Naive B cell (primary cell): Measurements from ENCODE around the gene STK38. TPM values are rescaled to one million over a fixed set of nuclear protein-coding genes. Genes with fewer than 3 reads are reported as not detected.
"Not testable (repeated sequence)": the region's sequence is repeated elsewhere in the genome, so short reads cannot be mapped to it uniquely, and the experiment has no call there.

Experiments used
- ATAC-seq, 2 donors: fragments of 150-1000 bp; cut with Tn5 transposase; 2 replicates each; pipeline ENCODE4 v1.10.0; 2021; ENCODE audit warnings: low read depth in 2 of 2, mild to moderate bottlenecking in 2 of 2, moderate library complexity in 2 of 2
- DNase-seq: peaks from one replicate; pipeline ENCODE4 v3.0.0; 2022
- H3K27ac Mint-ChIP-seq, 6 donors: one replicate each; pipeline ENCODE4 v1.8.0; 2020 to 2022; ENCODE audit warnings: mild to moderate bottlenecking in 6 of 6, mixed read lengths in 6 of 6, moderate library complexity in 5 of 6, inconsistent platforms in 2 of 6
- H3K27me3 Mint-ChIP-seq, 3 donors: one replicate each; pipeline ENCODE4 v1.8.0; 2021 to 2022; ENCODE audit warnings: mixed read lengths in 3 of 3, mild to moderate bottlenecking in 1 of 3
- H3K36me3 Mint-ChIP-seq, 2 donors: one replicate each; pipeline ENCODE4 v1.8.0; 2020 to 2022; ENCODE audit warnings: mixed read lengths in 2 of 2, inconsistent platforms in 1 of 2, mild to moderate bottlenecking in 1 of 2
- H3K4me1 Mint-ChIP-seq, 3 donors: one replicate each; pipeline ENCODE4 v1.8.0; 2020 to 2022; ENCODE audit warnings: mixed read lengths in 3 of 3, inconsistent platforms in 1 of 3, mild to moderate bottlenecking in 1 of 3, moderate library complexity in 1 of 3
- H3K4me3 Mint-ChIP-seq, 8 donors: one replicate each; pipeline ENCODE4 v1.8.0; 2020 to 2022; ENCODE audit warnings: mild to moderate bottlenecking in 8 of 8, mixed read lengths in 8 of 8, moderate library complexity in 8 of 8, inconsistent platforms in 2 of 8
- H3K9me3 Mint-ChIP-seq, 7 donors: one replicate each; pipeline ENCODE4 v1.8.0; 2020 to 2022; ENCODE audit warnings: mixed read lengths in 7 of 7, mild to moderate bottlenecking in 5 of 7, inconsistent platforms in 2 of 7, moderate library complexity in 1 of 7
- polyA plus RNA-seq, 6 donors: library from polyadenylated mRNA; unstranded; fragments of 300-500 nt; fragmentation: Illumina TruSeq; gene quantifications; one replicate each; pipeline ENCODE4 v1.2.3, GENCODE V29; 2021; ENCODE audit warnings: low read depth in 6 of 6

The STK38 gene
- polyA plus RNA-seq, result 10 to 100 TPM; 16.8 to 57.7 (median 36.3) TPM

DNA sequence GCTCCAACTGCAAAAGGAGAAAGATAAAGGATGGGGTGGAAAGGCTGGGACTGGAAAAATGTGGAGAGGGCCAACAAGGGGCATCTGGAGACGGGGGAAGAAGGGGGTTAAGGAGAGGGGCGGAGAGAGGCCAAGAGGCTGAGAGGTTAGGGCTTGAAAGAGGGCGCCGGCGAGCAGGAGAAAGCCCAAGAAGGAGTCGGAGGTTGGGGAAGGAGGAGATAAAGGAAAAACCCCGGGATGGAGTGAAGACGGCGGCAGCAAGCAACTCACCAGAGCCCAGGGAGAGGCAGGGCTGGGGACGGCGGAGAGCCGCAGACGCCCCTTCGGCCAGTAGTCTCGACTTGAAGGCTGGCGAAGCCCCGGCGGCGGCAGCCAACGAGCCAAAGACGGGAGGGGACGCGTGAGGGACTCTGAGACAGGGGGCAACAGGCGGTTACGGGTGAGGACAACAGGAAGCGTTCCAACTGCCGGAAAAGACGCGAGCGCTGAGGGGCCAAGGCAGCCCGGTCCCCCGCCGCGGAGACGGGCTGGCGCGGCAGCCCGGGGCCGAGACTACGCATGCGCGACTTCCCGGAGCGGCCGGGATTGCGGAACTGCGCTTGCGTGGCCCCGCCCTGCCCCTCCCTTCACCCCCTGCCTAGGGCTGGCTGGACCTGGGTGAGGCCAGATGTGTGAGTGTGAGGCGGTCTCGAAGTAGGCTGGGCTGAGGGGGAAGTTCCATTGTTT lies at the start of gene STK38:
Gene STK38, minus strand, starts transcription at position 560 of the 726 bp plus-strand sequence. CDS start 7,277 bp downstream, outside the sequence.
- Mint-ChIP-seq H3K36me3 (peaks cover 5 to 7% of the 10 kb centered on the region in 2 donors), H3K9me3 (peaks cover 0 to 1% (median 0%) of the 10 kb centered on the region in 7 donors), H3K27ac (peak within 1 kb of the TSS; percentile 95 to 98 (median 96)), H3K27me3 (no peaks in the 10 kb centered on the region), H3K4me1 (peaks cover 38 to 70% (median 47%) of the 10 kb centered on the region in 3 donors), H3K4me3 (peak within 1 kb of the TSS; percentile 96 to 100 (median 99))
- DNase-seq (peak; percentile 86), ATAC-seq (peak; percentile 83 to 85)

- no peaks in the 10 kb centered on the region for H3K27me3 Mint-ChIP-seq
- DNase-seq, result no peak
- H3K4me3 Mint-ChIP-seq, result peak overlapping the region; percentile 83 to 100 (median 96)
- H3K27ac Mint-ChIP-seq, result peak overlapping the region; percentile 54 to 100 (median 91)
- H3K36me3 Mint-ChIP-seq, result peaks cover 41 to 45% of the 10 kb centered on the region in 2 donors
- peaks cover 51 to 62% (median 53%) of the 10 kb centered on the region in 3 donors for H3K4me1 Mint-ChIP-seq
- H3K9me3 Mint-ChIP-seq, result peaks cover 0 to 4% (median 0%) of the 10 kb centered on the region in 7 donors
- ATAC-seq, result no peak
Measured at GRCh38 chr6:36596356-36596755, 49.1 kb upstream of the STK38 start.

DNA sequence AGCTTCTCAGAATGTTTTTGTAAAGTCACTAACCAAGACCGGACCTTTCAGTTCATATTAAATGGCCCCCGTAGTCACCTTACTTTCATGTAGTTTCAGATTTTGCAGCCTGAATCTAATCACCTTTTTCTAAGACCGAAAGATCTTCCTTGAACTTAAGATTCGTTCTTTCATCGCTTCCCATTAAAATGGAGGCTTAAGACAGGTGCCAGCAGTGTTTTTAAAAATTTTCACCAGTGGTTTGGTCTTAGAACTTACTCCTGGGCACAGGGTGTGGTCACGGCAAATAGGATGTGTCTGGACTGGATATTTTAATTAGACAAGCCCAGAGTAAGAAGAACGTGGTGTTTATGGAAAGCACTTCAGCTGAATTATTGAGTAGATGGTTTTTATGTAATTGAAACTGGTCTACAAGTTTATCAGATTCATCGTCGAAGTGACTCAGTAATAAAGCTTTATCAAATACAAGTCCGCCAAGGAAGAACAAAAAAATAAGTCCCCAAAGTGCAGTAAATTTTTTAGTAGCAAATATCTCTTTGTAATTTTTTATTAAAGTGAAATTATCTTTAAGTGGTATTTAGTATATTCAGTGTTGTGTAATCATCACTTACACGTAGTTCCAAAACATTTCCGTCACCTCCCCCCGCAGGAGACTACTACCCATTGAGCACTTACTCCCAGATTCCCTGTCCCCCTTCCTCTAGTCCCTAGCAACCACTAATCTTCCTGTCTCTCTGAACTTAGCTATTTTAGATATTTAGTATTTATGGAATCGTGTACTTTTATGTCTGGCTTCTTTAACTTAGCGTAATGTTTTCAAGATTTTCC lies 47.8 kb upstream of the STK38 start:
- peak; percentile 29 for DNase-seq

DNA sequence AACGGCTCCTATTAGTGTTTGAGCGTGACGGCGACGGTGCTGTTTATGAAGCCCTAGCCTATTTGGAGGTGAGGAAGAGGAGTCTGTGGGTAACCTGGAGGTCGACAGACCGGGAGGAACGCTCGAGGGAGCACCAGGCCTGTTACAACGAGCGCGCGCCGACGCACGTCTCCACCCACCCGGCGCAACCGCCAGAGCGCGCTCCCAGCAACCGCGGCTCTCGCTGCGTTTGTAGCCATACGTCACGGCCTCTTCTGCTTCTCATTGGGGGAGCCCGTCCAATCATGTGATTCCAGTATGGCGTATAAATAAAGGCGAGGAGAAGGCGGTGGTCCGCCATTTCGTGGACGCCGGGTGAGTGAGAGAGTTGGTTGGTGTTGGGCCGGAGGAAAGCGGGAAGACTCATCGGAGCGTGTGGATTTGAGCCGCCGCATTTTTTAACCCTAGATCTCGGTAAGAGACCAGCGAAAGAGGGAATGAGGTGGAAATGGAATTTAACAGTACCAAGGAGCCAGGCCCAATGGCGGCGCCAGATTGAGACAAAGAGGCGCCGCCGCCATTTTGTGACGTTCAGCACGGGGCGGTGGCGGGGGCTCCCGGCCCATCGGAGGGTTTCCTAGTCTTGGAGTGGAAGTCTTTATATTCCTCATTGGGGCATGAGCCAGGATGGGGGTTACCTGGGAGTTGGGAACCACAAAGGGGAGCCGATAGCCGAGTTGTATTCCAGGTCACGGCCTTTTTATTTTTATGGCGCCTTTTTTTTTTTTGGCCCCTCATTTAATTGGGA lies 46.9 kb upstream of the STK38 start, which contains the start of gene SRSF3:
Gene SRSF3, plus strand, starts transcription at position 334 of the 787 bp plus-strand sequence. CDS start 2,401 bp downstream, outside the sequence.
- peaks cover 49 to 50% (median 49%) of the 10 kb centered on the region in 3 donors for H3K4me1 Mint-ChIP-seq
- DNase-seq (peak; percentile 97), ATAC-seq (peak; percentile 88 to 89)
- H3K9me3 Mint-ChIP-seq, result peaks cover 0 to 4% (median 0%) of the 10 kb centered on the region in 7 donors
- H3K36me3 Mint-ChIP-seq, result peaks cover 26 to 31% of the 10 kb centered on the region in 2 donors
- peak within 1 kb of the TSS; percentile 98 to 100 (median 100) for H3K27ac Mint-ChIP-seq
- no peaks in the 10 kb centered on the region for H3K27me3 Mint-ChIP-seq
- H3K4me3 Mint-ChIP-seq, result peak within 1 kb of the TSS; percentile 83 to 100 (median 96)

More for the DNA sequence above, 47.8 kb upstream of the STK38 start:
- peaks cover 54 to 58% (median 55%) of the 10 kb centered on the region in 3 donors for H3K4me1 Mint-ChIP-seq
- peak overlapping the region; percentile 83 to 100 (median 96) for H3K4me3 Mint-ChIP-seq
- H3K36me3 Mint-ChIP-seq, result peaks cover 32 to 37% of the 10 kb centered on the region in 2 donors
- H3K27ac Mint-ChIP-seq, result peak overlapping the region; percentile 98 to 100 (median 100)
- no peak for ATAC-seq
- peaks cover 0 to 4% (median 0%) of the 10 kb centered on the region in 7 donors for H3K9me3 Mint-ChIP-seq
- no peaks in the 10 kb centered on the region for H3K27me3 Mint-ChIP-seq

DNA sequence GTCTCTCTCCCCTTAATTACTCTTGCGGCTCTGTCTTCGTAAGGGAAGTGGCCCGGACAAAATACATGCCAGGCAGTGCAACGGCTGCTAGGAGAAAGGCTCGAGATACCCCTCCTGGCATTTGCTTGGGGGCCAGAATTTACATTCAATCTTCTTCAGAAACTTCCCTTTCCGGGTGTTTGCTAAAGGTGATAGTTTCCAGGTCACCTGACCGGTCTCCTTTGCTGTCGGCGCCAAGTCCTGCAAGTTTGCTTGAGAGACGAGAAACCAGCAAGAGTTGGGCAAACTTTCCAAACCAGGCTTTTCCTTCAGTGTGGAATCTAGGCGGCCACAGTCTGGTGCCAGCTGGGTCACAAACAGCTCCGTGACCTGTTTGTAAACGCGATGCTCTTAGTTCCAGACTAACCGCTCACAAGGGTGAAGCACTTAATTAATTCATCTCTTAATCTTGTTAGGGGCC lies 46.3 kb upstream of the STK38 start:
- peak; percentile 16 to 20 for ATAC-seq
- peak overlapping the region; percentile 98 to 100 (median 100) for H3K27ac Mint-ChIP-seq
- H3K27me3 Mint-ChIP-seq, result no peaks in the 10 kb centered on the region
- H3K36me3 Mint-ChIP-seq, result peaks cover 20 to 25% of the 10 kb centered on the region in 2 donors
- H3K4me1 Mint-ChIP-seq, result peaks cover 42 to 44% (median 43%) of the 10 kb centered on the region in 3 donors
- H3K9me3 Mint-ChIP-seq, result peaks cover 0 to 4% (median 0%) of the 10 kb centered on the region in 7 donors
- peak overlapping the region; percentile 83 to 100 (median 96) for H3K4me3 Mint-ChIP-seq
- peak; percentile 63 for DNase-seq

GRCh38 chr6:36592221-36592655 lies 45.0 kb upstream of the STK38 start:
- H3K4me3 Mint-ChIP-seq, result peak overlapping the region; percentile 71 to 92 (median 84)
- DNase-seq (peak; percentile 25), ATAC-seq (peak in 1 of 2 donors; percentile 3)

DNA sequence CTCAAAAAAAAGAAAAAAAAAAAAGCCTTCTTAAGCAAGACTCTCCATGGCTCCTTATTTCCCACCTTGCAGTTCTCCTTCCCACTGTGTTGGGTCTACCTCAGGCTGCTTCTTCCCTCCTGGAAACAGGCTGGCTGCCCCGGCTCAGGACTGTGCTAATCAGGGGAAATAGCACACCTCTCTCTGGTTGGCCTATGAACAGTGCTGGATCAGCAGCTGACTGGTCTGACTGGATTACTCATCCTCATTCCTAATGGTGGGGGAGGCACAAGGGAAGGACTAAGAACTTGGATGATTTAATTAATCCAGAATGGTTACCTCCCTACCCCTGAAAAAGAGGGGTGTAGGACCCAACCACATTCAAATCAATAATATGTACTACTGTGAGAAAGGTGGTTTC lies 43.0 kb upstream of the STK38 start:
- Mint-ChIP-seq H3K27me3 (no peaks in the 10 kb centered on the region), H3K9me3 (peaks cover 0 to 4% (median 0%) of the 10 kb centered on the region in 7 donors), H3K36me3 (peaks cover 5 to 11% of the 10 kb centered on the region in 2 donors), H3K4me1 (peaks cover 20 to 25% (median 21%) of the 10 kb centered on the region in 3 donors), H3K4me3 (no peak overlapping the region), H3K27ac (no peak overlapping the region)
- no peak for DNase-seq
- no peak for ATAC-seq

More at GRCh38 chr6:36592221-36592655, 45.0 kb upstream of the STK38 start:
- Mint-ChIP-seq H3K36me3 (peaks cover 16 to 18% of the 10 kb centered on the region in 2 donors), H3K27me3 (no peaks in the 10 kb centered on the region), H3K4me1 (peaks cover 31 to 36% (median 33%) of the 10 kb centered on the region in 3 donors), H3K9me3 (peaks cover 0 to 4% (median 0%) of the 10 kb centered on the region in 7 donors), H3K27ac (peak overlapping the region; percentile 93 to 100 (median 98))

- H3K27me3 Mint-ChIP-seq, H3K36me3 Mint-ChIP-seq, H3K4me3 Mint-ChIP-seq, H3K27ac Mint-ChIP-seq, ATAC-seq, H3K9me3 Mint-ChIP-seq, DNase-seq: not testable (repeated sequence)
- peaks cover 15 to 21% (median 20%) of the 10 kb centered on the region in 3 donors for H3K4me1 Mint-ChIP-seq
Measured at GRCh38 chr6:36589025-36589400, 41.7 kb upstream of the STK38 start.

GRCh38 chr6:36586606-36587005 lies 39.3 kb upstream of the STK38 start:
- no peaks in the 10 kb centered on the region for H3K36me3 Mint-ChIP-seq
- no peak overlapping the region for H3K27ac Mint-ChIP-seq
- no peak overlapping the region for H3K4me3 Mint-ChIP-seq

DNA sequence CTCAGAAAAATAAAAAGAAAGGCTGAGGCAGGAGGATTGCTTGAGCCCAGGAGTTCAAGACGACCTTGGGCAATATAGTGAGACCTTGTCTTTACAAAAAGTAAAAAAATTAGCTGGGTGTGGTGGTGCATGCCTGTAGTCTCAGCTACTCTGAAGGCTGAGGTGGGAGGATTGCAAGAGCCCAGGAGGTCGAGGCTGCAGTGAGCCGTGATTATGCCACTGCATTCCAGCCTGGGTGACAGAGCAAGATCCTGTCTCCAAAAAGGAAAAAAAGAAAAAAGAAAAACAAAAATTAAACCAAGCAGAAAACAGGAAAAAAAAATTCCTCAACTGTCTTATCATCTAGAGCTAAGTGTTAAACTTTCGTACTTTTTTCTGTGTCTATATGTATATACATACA lies 34.4 kb upstream of the STK38 start:
- no peaks in the 10 kb centered on the region for H3K27me3 Mint-ChIP-seq
- peaks cover 4 to 8% (median 7%) of the 10 kb centered on the region in 3 donors for H3K4me1 Mint-ChIP-seq
- ATAC-seq, result no peak
- DNase-seq, result no peak
- H3K27ac Mint-ChIP-seq, result peak overlapping the region in 1 of 6 donors; percentile 56
- H3K4me3 Mint-ChIP-seq, result no peak overlapping the region
- no peaks in the 10 kb centered on the region for H3K36me3 Mint-ChIP-seq
- H3K9me3 Mint-ChIP-seq, result no peaks in the 10 kb centered on the region

More at GRCh38 chr6:36586606-36587005, 39.3 kb upstream of the STK38 start:
- ATAC-seq (no peak), DNase-seq (no peak)
- Mint-ChIP-seq H3K27me3 (no peaks in the 10 kb centered on the region), H3K4me1 (peaks cover 5 to 6% (median 6%) of the 10 kb centered on the region in 3 donors), H3K9me3 (no peaks in the 10 kb centered on the region)

DNA sequence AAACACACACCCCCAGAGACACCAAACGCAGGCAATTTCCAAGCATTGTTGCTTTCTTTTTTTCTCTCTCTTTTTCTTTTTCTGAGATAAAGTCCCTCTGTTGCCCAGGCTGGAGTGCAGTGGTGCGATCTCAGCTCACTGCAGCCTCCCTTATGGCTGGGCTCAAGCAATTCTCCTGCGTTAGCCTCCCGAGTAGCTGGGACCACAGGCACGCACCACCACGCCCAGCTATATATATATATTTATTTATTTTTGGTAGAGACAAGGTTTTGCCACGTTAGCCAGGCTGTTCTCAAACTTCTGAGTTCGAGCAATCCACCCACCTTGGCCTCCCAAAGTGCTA lies 32.9 kb upstream of the STK38 start:
- peaks cover 4 to 8% (median 7%) of the 10 kb centered on the region in 3 donors for H3K4me1 Mint-ChIP-seq
- H3K36me3 Mint-ChIP-seq, result no peaks in the 10 kb centered on the region
- no peaks in the 10 kb centered on the region for H3K9me3 Mint-ChIP-seq
- no peak for ATAC-seq
- H3K4me3 Mint-ChIP-seq, result no peak overlapping the region
- H3K27ac Mint-ChIP-seq, result no peak overlapping the region
- DNase-seq, result no peak
- no peaks in the 10 kb centered on the region for H3K27me3 Mint-ChIP-seq

GRCh38 chr6:36578431-36578830 lies 31.2 kb upstream of the STK38 start:
- ATAC-seq (no peak), DNase-seq (no peak)
- Mint-ChIP-seq H3K27ac (peak overlapping the region in 4 of 6 donors; percentile 1 to 76 (median 28)), H3K27me3 (no peaks in the 10 kb centered on the region), H3K36me3 (no peaks in the 10 kb centered on the region), H3K4me1 (peaks cover 4 to 8% (median 7%) of the 10 kb centered on the region in 3 donors), H3K9me3 (peaks cover 0 to 2% (median 0%) of the 10 kb centered on the region in 7 donors), H3K4me3 (no peak overlapping the region)
